ENCODE results near the gene VILL. TPM values are rescaled to one million over a fixed set of nuclear protein-coding genes. Genes with fewer than 3 reads are reported as not detected.
"Not testable (repeated sequence)": the region's sequence is repeated elsewhere in the genome, so short reads cannot be mapped to it uniquely, and the experiment has no call there.

The VILL gene
- total RNA-seq, 1 experiment from 2014 or later, result 1.0 TPM

- no peak for DNase-seq (ENCODE audit: low read depth)
Measured at GRCh38 chr3:37985637-37986320, 4.8 kb upstream of the VILL start.

DNA sequence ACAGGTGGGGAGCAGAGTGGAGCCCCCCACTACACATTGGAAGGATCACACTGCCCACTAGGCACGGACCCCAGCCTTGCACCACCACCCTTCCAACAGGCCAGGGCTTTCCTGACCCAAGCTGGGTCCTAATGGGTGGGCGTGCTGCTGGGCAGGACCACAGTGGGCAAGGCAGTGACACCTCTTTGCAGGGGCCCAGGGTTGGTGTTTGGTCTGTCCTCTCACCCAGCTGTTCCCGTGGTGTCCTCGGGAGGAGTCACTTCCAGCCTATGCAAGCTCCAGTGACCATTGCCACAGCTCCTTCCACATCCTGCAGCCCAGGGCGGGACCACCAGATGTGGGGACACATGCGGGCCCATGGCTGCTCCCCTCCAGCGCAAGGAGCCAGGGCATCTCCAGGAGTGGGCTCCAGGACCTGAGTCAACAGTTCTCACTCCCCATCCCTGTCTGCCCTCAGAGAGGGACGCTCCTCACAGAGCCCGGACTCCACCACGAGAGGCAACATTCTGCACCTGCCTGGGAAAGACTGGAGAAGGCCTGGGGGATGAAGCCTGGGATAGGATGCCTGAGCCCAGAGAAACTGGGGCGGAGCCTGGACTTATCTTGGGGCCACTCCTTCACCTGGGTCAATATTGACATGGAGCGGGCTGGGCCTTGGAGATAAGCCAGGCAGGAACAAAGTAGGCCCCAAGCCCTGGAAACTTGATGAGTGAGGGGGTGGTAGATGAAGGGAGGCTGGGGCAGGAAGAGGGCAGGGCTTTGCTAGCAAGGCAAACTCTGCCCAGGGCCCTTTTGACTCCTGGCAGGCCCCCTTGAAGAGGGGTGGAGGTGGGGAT lies 3.9 kb upstream of the VILL start:
- no peak for DNase-seq (ENCODE audit: low read depth)

- DNase-seq (ENCODE audit: low read depth), result no peak
Measured at GRCh38 chr3:37987315-37987697, 3.3 kb upstream of the VILL start.

DNA sequence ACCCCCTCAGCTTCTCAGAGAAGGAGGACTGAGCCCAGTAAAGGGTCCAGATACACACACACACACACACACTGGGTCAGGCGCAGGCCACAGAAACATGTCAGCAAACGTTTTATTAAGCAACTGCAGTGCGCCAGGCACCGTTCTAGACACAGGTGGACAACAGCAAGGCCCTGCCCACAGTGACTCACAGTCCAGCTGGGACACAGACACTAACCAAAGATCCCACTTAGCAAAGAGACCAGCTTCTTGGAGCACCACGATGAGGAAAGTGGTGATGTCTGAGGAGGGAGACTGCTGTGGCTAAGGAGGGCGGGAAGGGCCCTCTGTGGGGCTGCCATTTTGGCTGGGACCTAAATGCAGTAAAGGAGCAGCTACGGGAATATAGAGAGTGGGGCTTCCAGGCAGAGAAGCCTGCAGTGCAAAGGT lies 2.8 kb upstream of the VILL start:
- DNase-seq (ENCODE audit: low read depth), result no peak

- not testable (repeated sequence) for DNase-seq (ENCODE audit: low read depth)
Measured at GRCh38 chr3:37988376-37988775, 2.2 kb upstream of the VILL start.

DNA sequence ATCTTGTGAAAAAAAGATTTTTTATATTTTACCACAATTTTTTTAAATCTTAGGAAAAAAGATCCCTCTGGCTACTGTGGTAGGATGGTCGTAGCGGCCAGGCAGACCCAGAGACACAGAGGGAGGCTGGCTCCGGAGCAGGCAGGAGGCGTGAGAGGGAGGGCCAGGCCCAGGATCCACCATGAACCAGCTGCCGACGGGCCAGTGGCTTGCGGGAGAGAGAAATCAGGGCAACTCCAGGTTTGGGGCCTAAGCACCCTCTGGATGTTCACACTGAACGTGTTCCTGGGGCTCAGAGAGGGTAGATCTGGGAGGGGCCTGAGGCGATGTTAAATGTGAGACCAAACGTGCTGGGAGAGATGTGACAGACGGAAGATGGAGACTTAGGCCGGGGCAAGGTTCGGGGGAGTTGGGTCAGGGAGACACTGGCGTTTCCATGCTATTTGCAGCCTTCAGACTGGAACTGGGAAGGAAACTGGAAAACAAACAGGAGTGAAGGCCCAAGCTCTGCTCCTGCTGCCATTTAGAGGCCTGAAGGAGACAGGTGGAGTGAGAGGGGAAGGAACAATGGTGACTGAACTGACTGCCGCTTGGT lies 1.6 kb upstream of the VILL start:
- DNase-seq (ENCODE audit: low read depth), result no peak

GRCh38 chr3:37989821-37990480 lies 635 bp upstream of the VILL start:
- no peak for DNase-seq (ENCODE audit: low read depth)

- DNase-seq (ENCODE audit: low read depth), result no peak
Measured at GRCh38 chr3:37991109-37991508, 523 bp downstream of the VILL start.

DNA sequence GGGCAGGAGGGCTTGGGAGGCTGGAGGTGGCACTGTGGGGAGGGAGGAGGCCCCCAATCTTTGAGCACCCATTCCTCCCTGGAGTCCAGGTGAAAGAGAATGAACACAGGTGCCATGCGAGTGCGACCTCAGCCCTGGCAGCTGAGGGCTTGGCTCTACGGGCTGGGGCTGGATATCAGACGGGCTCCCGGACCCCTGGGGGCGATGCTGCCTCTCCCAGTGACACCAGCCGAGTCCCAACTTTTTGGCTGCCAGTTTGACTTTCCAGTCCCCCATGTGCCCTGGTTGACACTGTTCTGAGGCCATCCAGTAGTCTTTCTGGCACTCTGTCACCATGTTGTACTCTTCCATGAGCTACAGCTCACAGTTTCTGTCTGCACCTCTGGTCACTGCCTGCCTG lies 1.2 kb downstream of the VILL start:
- DNase-seq (ENCODE audit: low read depth), result no peak

GRCh38 chr3:37992271-37993066 lies 1.9 kb downstream of the VILL start:
- DNase-seq (ENCODE audit: low read depth), result no peak

DNA sequence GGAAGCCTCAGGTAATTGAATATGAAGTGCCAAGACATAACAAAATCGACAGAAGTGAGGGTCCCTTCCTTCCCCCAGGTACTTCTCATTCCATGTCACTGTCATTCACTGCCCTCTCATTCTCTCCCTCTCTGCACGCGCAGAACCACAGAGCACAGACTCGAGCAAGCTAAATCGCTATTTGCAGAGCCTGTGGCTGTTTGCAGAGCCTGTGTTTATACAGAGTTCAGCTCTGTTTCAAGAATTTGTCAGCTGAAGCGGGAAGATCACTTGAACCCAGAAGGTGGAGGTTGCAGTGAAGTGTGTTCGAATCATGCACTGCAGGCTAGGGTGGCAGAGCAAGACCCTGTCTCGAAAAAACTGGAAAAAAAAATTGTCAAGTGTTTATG lies 2.5 kb downstream of the VILL start:
- DNase-seq (ENCODE audit: low read depth), result no peak

GRCh38 chr3:37993460-37993819 lies 2.9 kb downstream of the VILL start:
- DNase-seq (ENCODE audit: low read depth), result no peak

- DNase-seq (ENCODE audit: low read depth), result peak; percentile 70
Measured at GRCh38 chr3:37993820-37994638, 3.4 kb downstream of the VILL start.

DNA sequence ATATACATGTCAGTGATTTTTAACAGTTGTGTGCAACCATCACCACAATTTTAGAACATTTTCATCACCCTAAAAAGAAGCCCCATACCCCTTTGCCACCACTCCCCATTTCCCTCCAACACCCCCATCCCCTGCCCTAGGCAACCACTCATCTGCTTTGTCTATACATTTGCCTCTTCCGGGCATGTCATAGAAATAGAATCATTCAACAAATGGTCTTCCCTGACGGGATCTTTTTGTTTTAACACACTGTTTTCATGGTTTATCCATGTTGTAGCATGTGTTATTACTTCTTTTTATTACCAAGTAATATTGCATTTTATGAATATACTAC lies 4.0 kb downstream of the VILL start:
- DNase-seq (ENCODE audit: low read depth), result no peak

DNA sequence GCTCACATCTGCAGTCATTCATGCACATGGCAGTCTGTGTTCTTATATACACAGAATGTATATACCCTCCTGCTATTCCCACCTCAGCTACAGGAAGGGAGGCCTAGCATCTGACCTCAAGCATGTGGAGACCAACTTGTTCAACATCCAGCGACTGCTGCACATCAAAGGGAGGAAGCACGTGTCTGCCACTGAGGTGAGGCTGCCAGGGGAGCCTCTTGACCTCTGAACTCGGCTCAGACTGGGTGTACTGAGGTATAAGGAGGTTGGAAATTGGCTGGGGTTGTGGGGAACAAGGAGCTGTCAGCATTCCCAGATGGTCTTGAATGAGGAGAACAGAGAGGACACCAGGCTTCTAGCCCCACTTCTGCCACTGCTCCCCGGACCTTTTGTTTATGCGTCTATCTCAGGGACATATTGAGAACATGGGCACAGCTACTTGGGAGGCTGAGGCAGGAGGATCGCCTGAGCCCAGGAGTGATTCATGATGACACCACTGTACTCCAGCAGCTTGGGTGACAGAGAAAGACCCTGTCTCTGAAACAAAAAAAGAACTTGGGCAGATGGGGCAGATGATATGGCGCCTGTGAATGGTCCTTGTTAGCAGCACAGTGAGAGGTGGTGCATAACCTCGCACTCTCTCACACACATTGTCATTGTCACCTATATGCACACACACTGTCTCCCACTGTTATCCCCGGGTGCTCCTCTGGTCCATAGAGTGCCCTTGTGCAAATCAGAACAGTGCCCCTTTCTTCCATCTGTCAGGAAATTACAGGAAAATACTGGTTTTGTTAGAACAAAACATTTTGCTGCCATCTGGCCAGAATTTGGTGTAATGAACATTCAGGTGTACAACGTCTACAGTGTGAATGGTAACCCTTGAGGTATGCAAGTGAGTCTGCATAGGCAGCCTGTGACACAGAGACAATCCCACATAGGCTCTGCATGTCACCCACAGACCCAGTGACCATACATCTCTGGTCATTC lies 5.4 kb downstream of the VILL start:
- no peak for DNase-seq (ENCODE audit: low read depth)

GRCh38 chr3:37996785-37997301 lies 6.3 kb downstream of the VILL start:
- DNase-seq (ENCODE audit: low read depth), result peak; percentile 76

DNA sequence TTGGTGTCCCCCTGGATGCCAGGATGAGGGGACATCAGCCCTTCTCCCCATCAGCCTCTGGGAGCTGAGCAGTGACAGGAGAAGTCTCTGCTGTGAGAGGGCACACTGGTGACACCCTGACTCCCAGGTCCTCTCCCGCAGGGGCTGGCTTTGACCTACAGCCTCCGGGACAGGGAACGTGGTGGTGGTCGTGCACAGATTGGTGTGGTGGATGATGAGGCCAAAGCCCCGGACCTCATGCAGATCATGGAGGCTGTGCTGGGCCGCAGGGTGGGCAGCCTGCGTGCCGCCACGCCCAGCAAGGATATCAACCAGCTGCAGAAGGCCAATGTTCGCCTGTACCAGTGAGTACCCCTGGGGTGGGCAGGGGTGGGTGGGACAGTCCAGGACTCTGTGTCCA lies 6.8 kb downstream of the VILL start:
- no peak for DNase-seq (ENCODE audit: low read depth)

DNA sequence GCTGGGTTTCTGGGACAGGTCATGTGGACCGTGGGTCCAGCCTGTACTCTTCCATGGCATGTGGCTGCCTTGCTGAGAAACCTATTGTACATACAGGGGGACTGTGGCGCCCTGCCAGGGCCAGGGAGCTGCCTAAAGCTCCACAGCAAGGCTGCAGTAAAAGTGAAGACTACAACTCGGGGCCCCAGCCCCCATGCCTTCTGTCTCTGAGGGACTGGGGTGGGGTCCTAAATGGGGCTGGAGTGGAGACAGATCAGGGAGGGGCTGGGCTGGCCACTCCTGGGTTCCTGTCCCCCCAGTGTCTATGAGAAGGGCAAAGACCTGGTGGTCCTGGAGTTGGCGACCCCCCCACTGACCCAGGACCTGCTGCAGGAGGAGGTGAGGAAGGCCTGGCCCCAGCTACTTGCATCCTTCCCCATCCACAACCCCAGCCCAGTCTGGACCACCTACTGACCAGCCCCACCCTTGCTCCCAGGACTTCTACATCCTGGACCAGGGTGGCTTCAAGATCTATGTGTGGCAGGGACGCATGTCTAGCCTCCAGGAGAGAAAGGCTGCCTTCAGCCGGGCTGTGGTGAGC lies 7.3 kb downstream of the VILL start:
- DNase-seq (ENCODE audit: low read depth), result no peak

GRCh38 chr3:37999836-38000235 lies 9.2 kb downstream of the VILL start:
- no peak for DNase-seq (ENCODE audit: low read depth)
